ENCODE data around the gene PEAR1. TPM values are rescaled to one million over a fixed set of nuclear protein-coding genes. Genes with fewer than 3 reads are reported as not detected.

Gene PEAR1
- 10.8 TPM for total RNA-seq (2021; ENCODE audit: unreplicated experiment)
- 11.2 and 15.5 TPM in 2 replicates for polyA plus RNA-seq (2012)
- percentile 49 among the genes with signal in this experiment for Bru-seq, nascent RNA
- BruChase-seq, experiment 1, labeled RNA remaining after a 6-hour chase = percentile 68 among the genes with signal in this experiment
- percentile 67 among the genes with signal in this experiment for BruChase-seq, experiment 2, labeled RNA remaining after a 2-hour chase
- long read RNA-seq, partial matches to known transcripts = 5 of 14 reads
- long read RNA-seq, other reads (novel, unspliced or antisense) = 8 of 14 reads

GRCh38 chr1:156893048-156893953 lies at the start of gene PEAR1:
PEAR1 (plus strand) TSS chr1:156893718; CDS start chr1:156903927, 10,209 bp downstream.
- Histone ChIP-seq H3K36me3 (ENCODE audit: control insufficient read depth in 1 of 2, insufficient read depth in 2 of 2, low read length in 2 of 2) (no peaks in the 10 kb centered on the region), H4K20me1 (ENCODE audit: insufficient read depth) (no peaks in the 10 kb centered on the region), H3K27me3 (ENCODE audit: insufficient read depth, low read length) (no peaks in the 10 kb centered on the region), H3K4me2 (ENCODE audit: low read length) (peak within 1 kb of the TSS; percentile 62), H3K9me3 (ENCODE audit: control insufficient read depth in 1 of 2, insufficient read depth in 1 of 2, low read depth in 1 of 2, low read length in 2 of 2) (no peaks in the 10 kb centered on the region), H2AFZ (ENCODE audit: low read depth, low read length, poor library complexity, severe bottlenecking) (no peak within 1 kb of the TSS), H3K9me2 (ENCODE audit: insufficient read depth) (no peaks in the 10 kb centered on the region), H3K4me3 (replicated peaks in 1 of 2; ENCODE audit: low read depth in 1 of 2, low read length in 2 of 2) (peak within 1 kb of the TSS in 1 of 2 experiments; percentile 18; a peak in 1 of 4 replicates), H3K4me1 (ENCODE audit: control insufficient read depth in 1 of 2, insufficient read depth in 2 of 2, low read length in 2 of 2) (peaks cover 32 to 68% of the 10 kb centered on the region in 2 experiments), H3K9ac (ENCODE audit: low read length) (no peak within 1 kb of the TSS; the same call in 1 of the 2 replicates), H3K27ac (ENCODE audit: low read depth, low read length) (no peak within 1 kb of the TSS), H3K79me2 (ENCODE audit: insufficient read depth, low read length) (no peaks in the 10 kb centered on the region)
- BruUV-seq (replicated peaks) = no TSS peak
- ChIA-PET POLR2A (no interaction called here), CTCF (interaction anchor here (0.6 to 4.6 kb wide), 6 partner anchors 27 to 244 kb away, joined by 3 to 62 read pairs (median 6); partner anchors contain the start of gene LRRC71), RAD21 (ENCODE audit: low non-redundant PET in 1 of 2, low total read pairs in 2 of 2, uncharacterized antibody in 2 of 2, unreplicated experiment in 2 of 2) (interaction anchor here (0.6 to 0.8 kb wide), 5 partner anchors 27 to 301 kb away, joined by 3 to 4 read pairs (median 3); partner anchors contain the start of gene LRRC71 (in 1 of the 2))
- intact Hi-C loops (cut with micrococcal nuclease) = no loop called here
- TF ChIP-seq ZBTB33 (IDR thresholded peaks at IDR 0.05; ENCODE audit: extremely low read depth, insufficient replicate concordance, low read length) = no peak
- no peak for TF ChIP-seq ATF3 (IDR thresholded peaks at IDR 0.05)
- no peak for ATAC-seq
- no peak for DNase-seq (ENCODE audit: low read depth, low spot score)
